Caco-2 (cell line): ENCODE measurements around the gene GASK1A. TPM values are rescaled to one million over a fixed set of nuclear protein-coding genes. Genes with fewer than 3 reads are reported as not detected.

ENCODE experiments used
- BruUV-seq: library from RNA; stranded (reverse); fragments of 400-500 nt; replicated peaks from 2 replicates; lab custom pipeline; 2021; lab: Mats Ljungman, UMichigan
- CTCF ChIA-PET: fragments of 300-600 bp; sonication (Branson Sonifier 250); formaldehyde crosslinking; loops from one replicate; lab custom pipeline; 2022; ENCODE audit warnings: antibody characterized with exemption; lab: Charles Lee
- POLR2A ChIA-PET: fragments of 300-600 bp; sonication (Branson Sonifier 250); formaldehyde crosslinking; loops from one replicate; lab custom pipeline; 2022; ENCODE audit warnings: antibody characterized with exemption; lab: Charles Lee
- DNase-seq, 2 experiments: peaks; one replicate each; pipeline versions ENCODE4 v3.0.0 to v3.0.0-alpha.2; 2020 to 2022
- H3K27me3 ChIP-seq: replicated peaks from 2 replicates; pipeline ENCODE4 v1.6.0; 2011; ENCODE audit warnings: low read length; ENCODE audit not compliant: control insufficient read depth, insufficient read depth
- H3K36me3 ChIP-seq: 2 replicates; pipeline ENCODE4 v1.5.1; 2011; ENCODE audit warnings: low read length; ENCODE audit not compliant: control insufficient read depth, insufficient read depth
- H3K4me1 ChIP-seq: fragments of 250-450 bp; sonication (Bioruptor Pico); 2 replicates; pipeline ENCODE4 v1.5.1; 2020; ENCODE audit warnings: mild to moderate bottlenecking
- H3K4me3 ChIP-seq: 2 replicates; pipeline ENCODE4 v1.5.1; 2011; ENCODE audit warnings: low read depth, mild to moderate bottlenecking, control low read depth, low read length
- H3K9me3 ChIP-seq: fragments of 250-450 bp; sonication (Bioruptor Pico); 2 replicates; pipeline ENCODE4 v1.5.1; 2020; ENCODE audit warnings: mild to moderate bottlenecking, moderate library complexity
- H3K27ac Mint-ChIP-seq: one replicate; pipeline ENCODE4 v1.8.0; 2022; ENCODE audit warnings: mixed read lengths; ENCODE audit not compliant: unreplicated experiment
- H3K27me3 Mint-ChIP-seq: one replicate; pipeline ENCODE4 v1.8.0; 2022; ENCODE audit warnings: mixed read lengths; ENCODE audit not compliant: insufficient read depth, unreplicated experiment
- H3K36me3 Mint-ChIP-seq: one replicate; pipeline ENCODE4 v1.8.0; 2022; ENCODE audit warnings: mild to moderate bottlenecking, mixed read lengths; ENCODE audit not compliant: insufficient read depth, unreplicated experiment
- H3K4me1 Mint-ChIP-seq: one replicate; pipeline ENCODE4 v1.8.0; 2022; ENCODE audit warnings: low read depth, mixed read lengths; ENCODE audit not compliant: unreplicated experiment
- H3K4me3 Mint-ChIP-seq: one replicate; pipeline ENCODE4 v1.8.0; 2022; ENCODE audit warnings: mild to moderate bottlenecking, moderate library complexity, mixed read lengths; ENCODE audit not compliant: unreplicated experiment
- H3K9me3 Mint-ChIP-seq: one replicate; pipeline ENCODE4 v1.8.0; 2022; ENCODE audit warnings: mixed read lengths; ENCODE audit not compliant: unreplicated experiment
- CTCF ChIP-seq, 2 experiments: fragments of 200-600 bp in 1 of 2; IDR thresholded peaks; 1 replicate in 1 of 2; 2 replicates in 1 of 2; pipeline versions ENCODE4 v1.5.1 to v1.8.0; 2011 to 2022; ENCODE audit warnings: antibody characterized with exemption in 1 of 2, control low read depth in 1 of 2, inconsistent platforms in 1 of 2, low read depth in 1 of 2, low read length in 1 of 2, mild to moderate bottlenecking in 1 of 2, moderate library complexity in 1 of 2; ENCODE audit not compliant: insufficient read depth in 1 of 2, severe bottlenecking in 1 of 2, unreplicated experiment in 1 of 2
- intact Hi-C: fragments of 100-400 bp; cut with micrococcal nuclease; formaldehyde crosslinking; loops from one replicate; pipeline ENCODE4 v1.10.0; 2022; ENCODE audit not compliant: unreplicated experiment
- total RNA-seq: library from RNA; stranded (reverse); gene quantifications from 2 replicates; pipeline ENCODE4 v1.2.3, GENCODE V29; 2022

The GASK1A gene
- total RNA-seq, 1 experiment from 2014 or later = 0.16 TPM

- no TSS peak for BruUV-seq
- no peak for TF ChIP-seq CTCF (IDR thresholded peaks at IDR 0.05; ENCODE audit: insufficient read depth in 1 of 2, low read depth in 1 of 2, low read length in 1 of 2, severe bottlenecking in 1 of 2, unreplicated experiment in 1 of 2)
- Mint-ChIP-seq H3K4me1 (no peaks in the 10 kb centered on the region), H3K36me3 (peaks cover 6% of the 10 kb centered on the region), H3K27ac (no peak overlapping the region), H3K4me3 (no peak overlapping the region), H3K27me3 (peaks cover 11% of the 10 kb centered on the region), H3K9me3 (no peaks in the 10 kb centered on the region)
- intact Hi-C loops = no loop called here
- CTCF ChIA-PET = interaction anchor here (0.5 to 0.6 kb wide), 2 partner anchors 75 to 187 kb away, joined by 3 to 4 read pairs; no protein-coding TSS in a partner anchor
- no peaks in the 10 kb centered on the region for H3K4me1 ChIP-seq
- no peak for DNase-seq
- no peaks in the 10 kb centered on the region for H3K9me3 ChIP-seq
- POLR2A ChIA-PET = no interaction called here
- H3K4me3 ChIP-seq = no peak overlapping the region
- H3K27me3 ChIP-seq = no peaks in the 10 kb centered on the region
- no peaks in the 10 kb centered on the region for H3K36me3 ChIP-seq
Observed at GRCh38 chr3:43036621-43037423, 57.7 kb downstream of the GASK1A start.

- Mint-ChIP-seq H3K9me3 (no peaks in the 10 kb centered on the region), H3K36me3 (peaks cover 6% of the 10 kb centered on the region), H3K4me1 (no peaks in the 10 kb centered on the region), H3K27ac (no peak overlapping the region), H3K27me3 (peaks cover 11% of the 10 kb centered on the region), H3K4me3 (no peak overlapping the region)
- POLR2A ChIA-PET = no interaction called here
- CTCF ChIA-PET = no interaction called here
- no peaks in the 10 kb centered on the region for H3K9me3 ChIP-seq
- no peak for TF ChIP-seq CTCF (IDR thresholded peaks at IDR 0.05; ENCODE audit: insufficient read depth in 1 of 2, low read depth in 1 of 2, low read length in 1 of 2, severe bottlenecking in 1 of 2, unreplicated experiment in 1 of 2)
- no peaks in the 10 kb centered on the region for H3K36me3 ChIP-seq
- no peak for DNase-seq
- H3K27me3 ChIP-seq = no peaks in the 10 kb centered on the region
- intact Hi-C loops = no loop called here
- no peak overlapping the region for H3K4me3 ChIP-seq
- no peaks in the 10 kb centered on the region for H3K4me1 ChIP-seq
- BruUV-seq = no TSS peak
Observed at GRCh38 chr3:43038010-43038409, 58.9 kb downstream of the GASK1A start.

- no peak for DNase-seq
- Mint-ChIP-seq H3K27ac (no peak overlapping the region), H3K9me3 (peaks cover 22% of the 10 kb centered on the region), H3K4me3 (no peak overlapping the region), H3K27me3 (peaks cover 8% of the 10 kb centered on the region), H3K4me1 (no peaks in the 10 kb centered on the region), H3K36me3 (peaks cover 6% of the 10 kb centered on the region)
- no peaks in the 10 kb centered on the region for H3K27me3 ChIP-seq
- H3K36me3 ChIP-seq = no peaks in the 10 kb centered on the region
- H3K9me3 ChIP-seq = no peaks in the 10 kb centered on the region
- ChIA-PET CTCF (no interaction called here), POLR2A (no interaction called here)
- TF ChIP-seq CTCF (IDR thresholded peaks at IDR 0.05; ENCODE audit: insufficient read depth in 1 of 2, low read depth in 1 of 2, low read length in 1 of 2, severe bottlenecking in 1 of 2, unreplicated experiment in 1 of 2) = no peak
- H3K4me1 ChIP-seq = no peaks in the 10 kb centered on the region
- BruUV-seq = no TSS peak
- no peak overlapping the region for H3K4me3 ChIP-seq
- intact Hi-C loops = no loop called here
Observed at GRCh38 chr3:43041517-43041916, 62.4 kb downstream of the GASK1A start.
